PC-9 (cell line): Measurements from ENCODE around the gene DNAH11.

Experiments used
- EZH2 ChIP-seq: fragments of 200-600 bp; sonication (generic); IDR thresholded peaks from 2 replicates; pipeline ENCODE4 v1.8.0; 2017; ENCODE audit warnings: antibody characterized with exemption, low read depth
- TF ChIP-seq, protein P1 (sequence below): fragments of 200-600 bp; sonication (generic); conservative IDR thresholded peaks from 2 replicates; pipeline ENCODE4 v1.6.1; 2017; ENCODE audit warnings: mixed run types, antibody characterized with exemption, mild to moderate bottlenecking, moderate library complexity

DNA sequence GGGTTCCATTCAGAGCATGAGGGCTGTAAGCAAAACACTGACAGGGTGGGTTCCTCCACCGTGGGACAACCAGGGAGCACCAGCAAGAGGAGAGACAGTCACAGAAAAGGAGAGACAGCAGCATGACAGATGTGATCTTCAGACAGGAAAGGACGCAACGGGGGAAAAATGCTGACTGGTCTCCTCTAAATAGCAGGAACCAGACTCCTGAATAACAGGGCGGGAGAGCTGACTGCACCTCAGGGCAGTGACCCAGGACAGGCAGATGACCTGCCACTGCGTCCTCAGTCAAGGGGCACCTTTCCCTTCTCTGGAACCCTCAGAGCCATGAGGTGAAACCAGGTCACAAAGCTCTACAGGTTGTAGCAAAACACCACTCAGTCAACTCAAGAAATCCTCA, 365.9 kb downstream of the DNAH11 start:
- TF ChIP-seq, protein P1, sequence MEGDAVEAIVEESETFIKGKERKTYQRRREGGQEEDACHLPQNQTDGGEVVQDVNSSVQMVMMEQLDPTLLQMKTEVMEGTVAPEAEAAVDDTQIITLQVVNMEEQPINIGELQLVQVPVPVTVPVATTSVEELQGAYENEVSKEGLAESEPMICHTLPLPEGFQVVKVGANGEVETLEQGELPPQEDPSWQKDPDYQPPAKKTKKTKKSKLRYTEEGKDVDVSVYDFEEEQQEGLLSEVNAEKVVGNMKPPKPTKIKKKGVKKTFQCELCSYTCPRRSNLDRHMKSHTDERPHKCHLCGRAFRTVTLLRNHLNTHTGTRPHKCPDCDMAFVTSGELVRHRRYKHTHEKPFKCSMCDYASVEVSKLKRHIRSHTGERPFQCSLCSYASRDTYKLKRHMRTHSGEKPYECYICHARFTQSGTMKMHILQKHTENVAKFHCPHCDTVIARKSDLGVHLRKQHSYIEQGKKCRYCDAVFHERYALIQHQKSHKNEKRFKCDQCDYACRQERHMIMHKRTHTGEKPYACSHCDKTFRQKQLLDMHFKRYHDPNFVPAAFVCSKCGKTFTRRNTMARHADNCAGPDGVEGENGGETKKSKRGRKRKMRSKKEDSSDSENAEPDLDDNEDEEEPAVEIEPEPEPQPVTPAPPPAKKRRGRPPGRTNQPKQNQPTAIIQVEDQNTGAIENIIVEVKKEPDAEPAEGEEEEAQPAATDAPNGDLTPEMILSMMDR: no peak
- no peak for TF ChIP-seq EZH2
